D341Med (cell line): ENCODE data around the gene LFNG.

ENCODE experiments used
- DNase-seq: peaks from one replicate; pipeline ENCODE4 v3.0.0; 2012; ENCODE audit warnings: low spot score

LFNG gene

GRCh38 chr7:2572101-2572842 lies 52.7 kb downstream of the LFNG start:
- DNase-seq: no peak

- no peak for DNase-seq
Measured at GRCh38 chr7:2573761-2574160, 54.2 kb downstream of the LFNG start.

GRCh38 chr7:2575046-2575732 lies 55.6 kb downstream of the LFNG start:
- no peak for DNase-seq

- peak; percentile 12 for DNase-seq
Measured at GRCh38 chr7:2575733-2576340, 56.3 kb downstream of the LFNG start.

GRCh38 chr7:2576742-2577491 lies 57.3 kb downstream of the LFNG start:
- DNase-seq: peak; percentile 18
